HG03354 (cell line): ENCODE data around the gene HBA1.
"Not testable (repeated sequence)": the region's sequence is repeated elsewhere in the genome, so short reads cannot be mapped to it uniquely, and the experiment has no call there.

Experiments
- ATAC-seq: cut with Tn5 transposase; IDR thresholded peaks from one replicate; pipeline ENCODE4 v1.9.1; 2021; ENCODE audit warnings: mild to moderate bottlenecking; ENCODE audit not compliant: unreplicated experiment, poor library complexity, severe bottlenecking

Gene HBA1

GRCh38 chr16:191831-192230, 15.4 kb downstream of the HBA1 start:
- ATAC-seq = no peak

GRCh38 chr16:192686-193085, 16.2 kb downstream of the HBA1 start:
- no peak for ATAC-seq

- no peak for ATAC-seq
Measured at GRCh38 chr16:193441-193840, 17.0 kb downstream of the HBA1 start.

- ATAC-seq = no peak
Measured at GRCh38 chr16:194516-194915, 18.0 kb downstream of the HBA1 start.

GRCh38 chr16:200388-200787, 23.9 kb downstream of the HBA1 start:
- no peak for ATAC-seq

GRCh38 chr16:203246-203645, 26.8 kb downstream of the HBA1 start:
- no peak for ATAC-seq

- not testable (repeated sequence) for ATAC-seq
Measured at GRCh38 chr16:204046-204445, 27.6 kb downstream of the HBA1 start.

- not testable (repeated sequence) for ATAC-seq
Measured at GRCh38 chr16:209359-209758, 32.9 kb downstream of the HBA1 start.

GRCh38 chr16:211631-212180, 35.2 kb downstream of the HBA1 start:
- ATAC-seq = not testable (repeated sequence)

- no peak for ATAC-seq
Measured at GRCh38 chr16:212999-213398, 36.5 kb downstream of the HBA1 start.

- ATAC-seq = no peak
Measured at GRCh38 chr16:220021-220420, 43.5 kb downstream of the HBA1 start.
